ENCODE results near the gene STK26.
"Not testable (repeated sequence)": the region's sequence is repeated elsewhere in the genome, so short reads cannot be mapped to it uniquely, and the experiment has no call there.

The STK26 gene

DNA sequence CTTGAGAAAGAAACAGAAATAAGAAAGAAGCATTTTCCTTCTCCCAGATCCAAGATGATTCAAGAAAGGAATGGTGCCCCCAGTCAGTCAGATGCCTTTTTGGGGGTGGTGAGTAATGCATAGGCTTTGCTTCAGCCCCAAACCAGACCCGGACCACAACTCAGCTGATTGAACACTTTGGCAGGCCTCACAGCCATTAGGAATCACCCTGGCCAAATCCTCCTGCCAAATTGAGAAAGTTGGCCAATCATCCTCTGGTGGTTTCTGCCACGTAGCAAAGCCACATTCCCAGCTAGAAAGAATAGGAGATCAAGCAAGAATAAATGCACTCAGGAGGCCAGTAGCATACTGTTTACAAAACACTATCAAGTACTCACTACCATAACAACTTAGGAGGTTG is 71.1 kb downstream of the STK26 start:
- no peak for DNase-seq (ENCODE audit: low spot score)

DNA sequence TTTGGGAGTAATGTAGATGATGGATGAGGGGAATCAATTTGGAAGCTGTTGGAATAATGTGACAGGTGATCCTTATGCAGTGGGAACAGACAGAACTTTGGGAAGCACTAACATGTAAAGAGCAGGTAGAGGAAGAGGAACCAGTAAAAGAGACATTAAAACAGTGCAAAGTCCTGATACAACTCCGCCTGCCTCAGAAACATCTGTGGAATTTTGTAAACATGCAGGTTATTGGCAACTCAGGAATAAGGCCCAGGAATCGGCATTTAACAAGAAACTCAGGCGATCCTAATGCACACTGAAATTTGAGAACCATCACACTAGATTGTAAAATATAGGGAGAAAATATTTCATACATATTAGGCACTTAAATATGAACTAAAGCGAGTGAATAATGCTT is 75.6 kb downstream of the STK26 start:
- not testable (repeated sequence) for DNase-seq (ENCODE audit: low spot score)

GRCh38 chrX:132101206-132101605 is 78.1 kb downstream of the STK26 start:
- no peak for DNase-seq (ENCODE audit: low spot score)

DNA sequence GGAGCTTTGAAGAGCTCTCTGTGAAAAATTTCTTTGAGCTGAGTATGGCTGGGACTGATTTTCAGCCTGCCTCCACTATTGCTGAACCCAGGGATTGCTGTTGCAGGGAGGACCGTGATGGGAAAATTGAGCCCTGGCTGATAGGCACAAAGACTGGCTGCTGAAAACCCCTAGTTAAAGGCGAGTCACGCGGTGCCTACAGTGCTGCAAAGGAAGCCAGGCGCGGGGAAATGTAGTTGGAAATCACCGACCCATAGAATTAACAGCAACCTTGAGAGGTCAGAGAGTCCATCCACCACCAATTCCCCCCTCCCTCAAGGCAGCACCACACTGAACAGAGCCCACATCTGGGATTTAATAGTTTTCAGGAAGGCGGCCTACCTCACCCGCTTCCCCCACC is 78.7 kb downstream of the STK26 start:
- no peak for DNase-seq (ENCODE audit: low spot score)

DNA sequence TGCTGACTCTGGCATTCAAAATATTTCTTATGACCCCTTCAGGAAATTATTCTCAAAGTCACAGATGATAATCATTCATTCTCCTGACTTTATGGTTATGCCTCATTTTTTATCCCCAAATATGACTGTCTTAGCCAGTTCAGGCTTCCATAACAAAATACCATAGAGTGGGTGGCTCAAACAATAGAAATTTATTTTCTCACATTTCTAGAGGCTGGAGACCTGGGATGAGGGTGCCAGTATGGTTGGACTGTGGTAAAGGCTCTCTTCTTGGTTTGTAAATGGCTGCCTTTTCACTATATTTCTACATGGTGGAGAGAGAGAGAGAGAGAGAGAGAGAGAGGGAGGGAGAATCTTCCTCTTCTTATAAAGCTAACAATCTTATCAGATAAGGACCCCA is 84.2 kb downstream of the STK26 start:
- DNase-seq (ENCODE audit: low spot score), result no peak

GRCh38 chrX:132114607-132115006 is 91.5 kb downstream of the STK26 start:
- DNase-seq (ENCODE audit: low spot score), result no peak

DNA sequence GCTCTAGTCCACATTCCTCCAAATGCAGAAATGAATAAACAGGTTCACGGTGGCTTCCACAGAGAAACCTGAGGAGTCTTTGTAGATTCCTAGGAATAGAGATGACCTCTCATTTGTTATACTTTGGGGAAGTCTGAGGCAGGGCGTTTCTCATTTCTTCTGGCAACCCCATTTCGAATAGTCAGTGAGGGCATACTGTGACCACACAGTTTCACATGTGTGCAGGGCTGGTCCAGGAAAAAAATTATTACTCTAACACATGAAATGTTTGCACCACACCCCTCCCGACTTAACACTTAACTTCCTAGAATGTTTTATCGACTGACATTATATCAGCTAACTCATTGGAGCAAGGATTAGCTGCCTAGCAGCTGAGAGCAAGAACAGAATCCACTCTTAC is 92.7 kb downstream of the STK26 start:
- no peak for DNase-seq (ENCODE audit: low spot score)

DNA sequence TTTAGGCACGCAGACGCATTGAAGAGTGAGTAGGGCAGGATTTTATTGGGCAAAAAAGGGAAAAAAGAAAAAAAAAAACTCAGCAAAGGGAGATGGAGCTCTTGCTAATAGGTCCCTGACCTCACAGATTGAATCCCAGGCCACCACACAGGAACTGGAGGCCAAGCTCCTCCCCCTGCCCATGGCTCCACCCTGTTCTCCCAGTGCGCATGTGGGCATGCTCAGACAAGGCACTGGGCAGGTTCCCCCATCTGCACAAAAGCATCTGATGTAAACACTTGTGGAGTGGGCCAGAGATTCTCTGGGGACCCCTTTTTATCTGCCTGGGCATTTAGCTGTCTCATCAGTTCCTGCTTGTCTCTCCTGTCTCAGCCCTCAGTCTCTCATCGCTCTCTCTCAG is 95.3 kb downstream of the STK26 start:
- DNase-seq (ENCODE audit: low spot score), result no peak

- DNase-seq (ENCODE audit: low spot score), result no peak
Observed at GRCh38 chrX:132119283-132119682, 96.2 kb downstream of the STK26 start.

DNA sequence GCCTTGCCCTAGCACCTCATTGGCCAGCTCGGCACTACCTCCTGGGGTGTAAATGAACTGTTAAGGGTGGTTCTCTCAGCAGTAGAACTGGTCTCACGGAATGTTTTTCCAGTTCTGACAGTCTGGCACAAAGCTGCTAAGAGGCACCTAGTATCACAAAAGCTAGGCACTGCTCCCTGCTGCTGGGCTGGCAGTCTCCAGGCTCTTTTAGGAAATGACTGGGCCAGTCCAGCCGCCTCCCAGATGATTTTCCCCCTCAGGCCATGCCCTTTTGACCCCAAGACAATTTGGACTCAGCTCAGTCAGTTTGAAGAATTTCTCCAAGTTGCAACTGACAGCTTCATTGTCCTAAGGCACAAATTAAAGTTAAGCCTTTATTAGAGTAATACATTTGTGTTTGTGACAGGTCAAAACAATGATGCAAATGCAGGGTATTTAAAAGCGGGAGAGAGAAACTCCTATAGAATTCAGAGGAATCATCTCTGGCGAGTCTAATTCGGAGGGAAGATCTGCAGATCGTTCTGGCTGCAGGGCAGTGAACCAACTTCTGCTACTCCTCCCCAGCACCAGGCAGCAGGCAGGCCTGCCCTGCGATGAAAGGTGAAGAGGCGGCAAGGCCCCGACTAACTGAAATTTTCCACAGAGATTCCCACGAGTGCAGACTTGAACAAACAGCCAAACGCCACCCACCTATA is 96.9 kb downstream of the STK26 start:
- no peak for DNase-seq (ENCODE audit: low spot score)

DNA sequence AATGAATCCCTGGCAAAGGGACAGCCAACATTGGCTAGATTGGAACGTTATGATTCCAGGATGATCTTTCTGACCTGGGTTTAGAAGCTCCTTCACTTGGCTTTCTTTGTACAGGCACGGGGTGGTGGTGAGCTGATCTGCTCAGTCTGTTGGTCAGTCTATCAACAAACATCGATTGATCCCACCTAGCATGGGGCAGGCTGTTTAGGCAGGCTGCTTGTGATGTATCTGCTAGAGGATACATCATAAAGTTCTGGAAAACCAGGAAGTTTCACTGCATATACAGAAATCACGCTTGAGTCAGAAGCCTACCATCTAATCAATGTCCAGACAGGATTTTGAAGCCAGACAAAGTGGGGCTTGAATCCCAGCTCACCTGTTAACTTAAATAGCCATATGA is 97.8 kb downstream of the STK26 start:
- DNase-seq (ENCODE audit: low spot score), result no peak
